Measurements from ENCODE around the gene HEATR9. TPM values are rescaled to one million over a fixed set of nuclear protein-coding genes. Genes with fewer than 3 reads are reported as not detected.

HEATR9 gene
- total RNA-seq, 1 experiment from 2014 or later: not detected

GRCh38 chr17:35841505-35841904, 27.2 kb downstream of the HEATR9 start:
- Histone ChIP-seq H3K9me3 (ENCODE audit: control insufficient read depth in 1 of 2, insufficient read depth in 1 of 2, low read depth in 1 of 2, low read length in 2 of 2) (no peaks in the 10 kb centered on the region), H3K27me3 (ENCODE audit: insufficient read depth, low read length) (no peaks in the 10 kb centered on the region), H3K4me1 (ENCODE audit: control insufficient read depth in 1 of 2, insufficient read depth in 2 of 2, low read length in 2 of 2) (no peaks in the 10 kb centered on the region), H4K20me1 (ENCODE audit: insufficient read depth) (peaks cover 8% of the 10 kb centered on the region; the same call in 1 of the 2 replicates), H3K4me3 (replicated peaks in 1 of 2; ENCODE audit: low read depth in 1 of 2, low read length in 2 of 2) (no peak overlapping the region), H3K9ac (ENCODE audit: low read length) (no peak overlapping the region), H2AFZ (ENCODE audit: low read depth, low read length, poor library complexity, severe bottlenecking) (no peak overlapping the region), H3K36me3 (ENCODE audit: control insufficient read depth in 1 of 2, insufficient read depth in 2 of 2, low read length in 2 of 2) (peaks cover 69 to 75% of the 10 kb centered on the region in 2 experiments), H3K27ac (ENCODE audit: low read depth, low read length) (no peak overlapping the region), H3K4me2 (ENCODE audit: low read length) (no peak overlapping the region), H3K9me2 (ENCODE audit: insufficient read depth) (no peaks in the 10 kb centered on the region), H3K79me2 (ENCODE audit: insufficient read depth, low read length) (peaks cover 70% of the 10 kb centered on the region)
- ChIA-PET RAD21 (ENCODE audit: low non-redundant PET in 1 of 2, low total read pairs in 2 of 2, uncharacterized antibody in 2 of 2, unreplicated experiment in 2 of 2) (interaction anchor here in 1 of 2 experiments (0.6 kb wide), 1 partner anchor 11 kb away, joined by 5 read pairs; no protein-coding TSS in a partner anchor), POLR2A (interaction anchor here (0.9 kb wide), 1 partner anchor 32 kb away, joined by 5 read pairs; the partner anchor contains the start of gene TAF15), CTCF (no interaction called here)
- no peak for ATAC-seq
- TF ChIP-seq EGR1 (IDR thresholded peaks at IDR 0.05; ENCODE audit: low read depth): no peak
- TF ChIP-seq CTCF (IDR thresholded peaks at IDR 0.05 in 2 of 3, conservative IDR thresholded peaks at IDR 0.05 in 1 of 3; ENCODE audit: borderline replicate concordance in 1 of 3, insufficient read depth in 1 of 3, low read depth in 2 of 3, low read length in 2 of 3): no peak
- TF ChIP-seq POLR2AphosphoS5 (IDR thresholded peaks at IDR 0.05; ENCODE audit: low read depth, low read length): no peak
- TF ChIP-seq ZFX (IDR thresholded peaks at IDR 0.05): no peak
- no peak for TF ChIP-seq EZH2 (IDR thresholded peaks at IDR 0.05)
- no peak for TF ChIP-seq ELF1 (IDR thresholded peaks at IDR 0.05; ENCODE audit: borderline replicate concordance, low read depth)
- no peak for TF ChIP-seq YY1 (IDR thresholded peaks at IDR 0.05; ENCODE audit: extremely low read depth, insufficient replicate concordance, low read depth, low read length)
- TF ChIP-seq RAD21 (IDR thresholded peaks at IDR 0.05; ENCODE audit: low read depth): no peak
- TF ChIP-seq ZBTB33 (IDR thresholded peaks at IDR 0.05; ENCODE audit: extremely low read depth, insufficient replicate concordance, low read length): no peak
- TF ChIP-seq JUND (IDR thresholded peaks at IDR 0.05): no peak
- no peak for TF ChIP-seq TCF7L2 (IDR thresholded peaks at IDR 0.05; ENCODE audit: borderline replicate concordance, extremely low read depth, insufficient read depth, insufficient read length)
- TF ChIP-seq SRF (IDR thresholded peaks at IDR 0.05; ENCODE audit: low read depth): no peak
- BruUV-seq (replicated peaks): no TSS peak
- intact Hi-C loops (cut with micrococcal nuclease): loop anchor here (10.0 kb wide), 1 partner anchor 313 kb away; no protein-coding TSS in a partner anchor
- DNase-seq (ENCODE audit: low read depth, low spot score): no peak
